Right lobe of liver (tissue), 6 donors: Measurements from ENCODE around the gene DELE1. TPM values are rescaled to one million over a fixed set of nuclear protein-coding genes. Genes with fewer than 3 reads are reported as not detected.

Source experiments
- ATAC-seq, 4 donors: fragments of 200-7000 bp; cut with Tn5 transposase; one replicate each; pipeline ENCODE4 v1.9.1; 2020; ENCODE audit warnings: mild to moderate bottlenecking in 4 of 4, moderate library complexity in 4 of 4
- DNase-seq, 3 donors: peaks; one replicate each; pipeline ENCODE4 v3.0.0-alpha.2; 2020
- H3K27ac ChIP-seq, 3 donors: fragments of 200-600 bp; one replicate each; pipeline ENCODE4 v1.8.0; 2022
- H3K27me3 ChIP-seq, 2 donors: fragments of 200-600 bp; one replicate each; pipeline ENCODE4 v1.8.0; 2022
- H3K36me3 ChIP-seq, 4 donors: fragments of 200-600 bp; sonication (generic) in 1 of 4; one replicate each; pipeline versions ENCODE4 v1.5.1 to v1.8.0; 2017 to 2022; ENCODE audit warnings: control low read depth in 1 of 4
- H3K4me1 ChIP-seq, 4 donors: fragments of 200-600 bp; sonication (generic) in 1 of 4; one replicate each; pipeline versions ENCODE4 v1.5.1 to v1.8.0; 2017 to 2022; ENCODE audit warnings: control low read depth in 1 of 4
- H3K4me3 ChIP-seq, 3 donors: fragments of 200-600 bp; one replicate each; pipeline ENCODE4 v1.8.0; 2022
- H3K9me3 ChIP-seq, 4 donors: fragments of 200-600 bp; sonication (generic) in 1 of 4; one replicate each; pipeline versions ENCODE4 v1.5.1 to v1.8.0; 2017 to 2022; ENCODE audit warnings: control low read depth in 1 of 4
- POLR2A ChIP-seq: fragments of 450-650 bp; IDR thresholded peaks from one replicate; pipeline ENCODE4 v1.6.1; 2017; ENCODE audit warnings: antibody characterized with exemption, mild to moderate bottlenecking
- WGBS: methylation state at CpG from one replicate; pipeline ENCODE4 v1.1.6; 2018; ENCODE audit warnings: low coverage, low lambda C conversion rate; ENCODE audit not compliant: insufficient coverage; ENCODE audit errors: missing lambda C conversion rate; 5-methylcytosine and 5-hydroxymethylcytosine counted together
- intact Hi-C, 2 donors: fragments of 100-400 bp; cut with DNase I; formaldehyde crosslinking; loops; one replicate each; pipeline versions ENCODE4 v1.11.2 to v1.14.1; 2022
- long read RNA-seq: library from polyadenylated mRNA; unstranded; transcript quantifications from one replicate; pipeline ENCODE4 v2.0.0, GENCODE V29; 2019
- total RNA-seq, 6 experiments: library from RNA; depleted of rRNA in 2 of 6; stranded (reverse); fragments of >200 nt in 2 of 6; fragmentation: NEBNext Ultra II Directional in 3 of 6; extraction: Animal tissue kit (Norgen Biotek cat#: 25700) in 3 of 6; gene quantifications; one replicate each; pipeline versions ENCODE4 v1.1.0 to v1.2.4, GENCODE V29; 2016 to 2023
- TF ChIP-seq, protein P1 (sequence below), 4 donors: fragments of 200-600 bp in 3 of 4; fragments of 450-650 bp in 1 of 4; IDR thresholded peaks; one replicate each; pipeline versions ENCODE4 v1.5.1 to v1.8.0; 2016 to 2022; ENCODE audit warnings: antibody characterized with exemption in 4 of 4, mild to moderate bottlenecking in 2 of 4
- donor health status: DM: no; HTN: yes; CAD: no.
- donor health status: DM: no; HTN: no; CAD: no.
- donor health status: DM: no; HTN: no; CAD: no.
- donor health status: DM: no; HTN: yes; CAD: no.
- donor health status: DM: no; HTN: yes; CAD: no.

Gene DELE1, protein sequence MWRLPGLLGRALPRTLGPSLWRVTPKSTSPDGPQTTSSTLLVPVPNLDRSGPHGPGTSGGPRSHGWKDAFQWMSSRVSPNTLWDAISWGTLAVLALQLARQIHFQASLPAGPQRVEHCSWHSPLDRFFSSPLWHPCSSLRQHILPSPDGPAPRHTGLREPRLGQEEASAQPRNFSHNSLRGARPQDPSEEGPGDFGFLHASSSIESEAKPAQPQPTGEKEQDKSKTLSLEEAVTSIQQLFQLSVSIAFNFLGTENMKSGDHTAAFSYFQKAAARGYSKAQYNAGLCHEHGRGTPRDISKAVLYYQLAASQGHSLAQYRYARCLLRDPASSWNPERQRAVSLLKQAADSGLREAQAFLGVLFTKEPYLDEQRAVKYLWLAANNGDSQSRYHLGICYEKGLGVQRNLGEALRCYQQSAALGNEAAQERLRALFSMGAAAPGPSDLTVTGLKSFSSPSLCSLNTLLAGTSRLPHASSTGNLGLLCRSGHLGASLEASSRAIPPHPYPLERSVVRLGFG
- 10 to 100 TPM; 39.4 to 57.9 (median 43.8) TPM for total RNA-seq
- long read RNA-seq, full-length matches to known transcripts, result 2 of 11 reads
- long read RNA-seq, partial matches to known transcripts, result 4 of 11 reads
- long read RNA-seq, other reads (novel, unspliced or antisense), result 5 of 11 reads

DNA sequence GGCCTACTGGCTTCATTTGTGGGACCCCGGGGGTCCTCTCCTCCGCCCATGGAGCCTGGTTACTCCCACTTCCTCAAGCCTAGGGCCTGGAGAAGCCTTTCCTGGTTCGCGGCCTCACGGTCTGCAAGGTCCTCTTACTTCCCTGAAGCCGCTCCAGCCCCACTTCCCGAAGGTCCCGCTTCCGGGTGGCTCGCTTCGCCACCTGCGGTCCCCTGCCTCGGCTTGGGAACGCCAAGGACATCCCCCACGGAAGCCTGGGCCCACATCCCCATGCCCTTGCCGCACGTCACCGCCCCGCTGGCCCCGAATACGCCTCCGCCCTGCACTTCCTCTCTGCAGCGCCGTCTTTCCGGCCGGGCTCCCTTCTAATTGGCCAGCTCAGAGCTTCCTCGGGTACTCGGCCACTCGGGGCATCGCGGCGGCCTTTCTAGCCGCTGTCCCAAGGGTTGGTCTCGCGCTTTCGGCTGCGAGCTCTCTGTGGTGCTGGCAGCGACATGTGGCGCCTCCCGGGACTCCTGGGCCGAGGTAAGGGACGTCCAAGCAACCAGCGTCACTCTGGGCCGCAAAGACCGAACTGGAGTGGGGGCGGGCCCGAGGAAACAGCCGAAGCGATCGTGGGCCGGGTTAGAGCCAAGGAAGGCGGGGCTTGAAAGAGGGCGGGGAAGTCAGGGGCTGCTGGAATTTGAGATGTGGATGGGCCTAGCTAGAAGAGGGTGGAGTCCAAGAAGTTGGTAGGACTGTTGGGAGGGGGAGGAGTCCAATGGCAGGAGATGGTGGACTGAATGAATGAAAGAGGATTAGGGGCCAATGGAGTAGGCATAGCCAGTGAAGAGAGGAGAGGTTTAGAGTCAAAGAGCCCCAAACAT lies at the start of gene DELE1:
DELE1 (plus strand) TSS at position 424 of the 866 bp plus-strand sequence; CDS start at position 495, 71 bp downstream.
- H3K4me1 ChIP-seq, result peaks cover 0 to 31% (median 14%) of the 10 kb centered on the region in 4 donors
- DNase-seq (peak; percentile 96), ATAC-seq (peak; percentile 91 to 97 (median 94))
- peaks cover 2 to 34% (median 11%) of the 10 kb centered on the region in 4 donors for H3K36me3 ChIP-seq
- no peaks in the 10 kb centered on the region for H3K27me3 ChIP-seq
- H3K27ac ChIP-seq, result peak within 1 kb of the TSS; percentile 90 to 97 (median 92)
- H3K4me3 ChIP-seq, result peak within 1 kb of the TSS; percentile 63 to 93 (median 83)
- under 1% methylated on average over 37 of the region's 53 CpGs for WGBS
- intact Hi-C loops, result no loop called here
- TF ChIP-seq, protein P1, sequence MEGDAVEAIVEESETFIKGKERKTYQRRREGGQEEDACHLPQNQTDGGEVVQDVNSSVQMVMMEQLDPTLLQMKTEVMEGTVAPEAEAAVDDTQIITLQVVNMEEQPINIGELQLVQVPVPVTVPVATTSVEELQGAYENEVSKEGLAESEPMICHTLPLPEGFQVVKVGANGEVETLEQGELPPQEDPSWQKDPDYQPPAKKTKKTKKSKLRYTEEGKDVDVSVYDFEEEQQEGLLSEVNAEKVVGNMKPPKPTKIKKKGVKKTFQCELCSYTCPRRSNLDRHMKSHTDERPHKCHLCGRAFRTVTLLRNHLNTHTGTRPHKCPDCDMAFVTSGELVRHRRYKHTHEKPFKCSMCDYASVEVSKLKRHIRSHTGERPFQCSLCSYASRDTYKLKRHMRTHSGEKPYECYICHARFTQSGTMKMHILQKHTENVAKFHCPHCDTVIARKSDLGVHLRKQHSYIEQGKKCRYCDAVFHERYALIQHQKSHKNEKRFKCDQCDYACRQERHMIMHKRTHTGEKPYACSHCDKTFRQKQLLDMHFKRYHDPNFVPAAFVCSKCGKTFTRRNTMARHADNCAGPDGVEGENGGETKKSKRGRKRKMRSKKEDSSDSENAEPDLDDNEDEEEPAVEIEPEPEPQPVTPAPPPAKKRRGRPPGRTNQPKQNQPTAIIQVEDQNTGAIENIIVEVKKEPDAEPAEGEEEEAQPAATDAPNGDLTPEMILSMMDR (IDR thresholded peaks at IDR 0.05), result no peak
- TF ChIP-seq POLR2A, result peak; percentile 89
- no peaks in the 10 kb centered on the region for H3K9me3 ChIP-seq

DNA sequence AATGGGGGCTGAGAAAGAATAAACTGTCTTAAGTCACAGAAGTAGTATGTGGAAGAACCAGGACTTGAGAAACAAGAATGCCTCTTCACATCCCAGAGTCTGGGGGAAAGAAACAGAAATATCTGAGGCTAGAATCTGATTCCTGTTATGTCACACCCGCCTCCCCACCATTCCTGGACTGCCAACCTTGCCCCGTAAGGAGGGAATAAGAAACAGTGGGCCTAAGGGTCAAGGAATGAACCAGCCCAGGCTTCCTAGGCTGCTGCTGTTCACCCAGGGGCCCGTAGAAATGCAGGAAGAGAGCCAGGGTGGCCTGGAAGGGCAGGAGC lies 49.8 kb upstream of the DELE1 start:
- H3K4me1 ChIP-seq, result peaks cover 0 to 29% (median 3%) of the 10 kb centered on the region in 4 donors

DNA sequence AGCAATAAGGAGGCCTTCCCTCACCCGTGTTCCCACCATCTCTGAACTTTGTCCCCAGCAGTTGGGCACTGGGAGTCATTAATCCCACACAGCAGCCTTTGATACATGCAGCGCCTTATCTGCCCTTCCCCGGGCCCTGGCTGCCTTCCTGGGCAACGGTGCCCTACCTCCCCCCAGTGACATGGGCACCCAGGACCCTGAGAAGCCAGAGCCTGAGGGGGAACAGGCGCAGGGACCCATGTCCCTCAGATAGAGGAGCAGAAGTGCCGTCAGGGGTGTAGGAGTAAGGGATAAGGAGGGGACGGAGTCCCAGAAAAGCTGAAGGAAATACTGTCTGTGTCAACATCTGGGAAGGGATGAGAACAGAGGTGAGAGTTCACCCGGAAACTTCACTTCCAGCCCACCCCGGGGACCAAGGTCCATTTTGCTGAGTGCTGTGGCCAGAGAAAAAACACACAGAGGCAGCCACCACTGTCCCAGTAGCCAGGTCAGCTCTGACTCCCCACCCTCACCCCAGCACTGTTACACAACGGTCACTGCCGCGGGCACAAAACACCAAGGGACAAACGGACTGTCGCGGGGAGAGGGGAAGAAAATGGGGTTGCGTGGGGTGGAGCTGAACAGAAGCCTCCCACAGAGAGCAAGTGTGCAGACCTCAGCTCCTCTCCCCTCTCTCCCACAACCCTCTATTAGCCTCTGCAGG lies 49.3 kb upstream of the DELE1 start:
- peaks cover 0 to 31% (median 3%) of the 10 kb centered on the region in 4 donors for H3K4me1 ChIP-seq
- H3K27me3 ChIP-seq, result no peaks in the 10 kb centered on the region
- no peaks in the 10 kb centered on the region for H3K36me3 ChIP-seq
- WGBS, result 12% methylated on average over 13 of the region's 16 CpGs
- intact Hi-C loops, result no loop called here
- peak overlapping the region; percentile 44 to 75 (median 70) for H3K27ac ChIP-seq
- ATAC-seq (peak; percentile 60 to 74 (median 67)), DNase-seq (peak; percentile 81 to 95 (median 93))
- TF ChIP-seq POLR2A, result peak; percentile 76
- TF ChIP-seq, protein P1 (IDR thresholded peaks at IDR 0.05), result no peak
- peak overlapping the region; percentile 70 to 84 (median 80) for H3K4me3 ChIP-seq
- H3K9me3 ChIP-seq, result no peaks in the 10 kb centered on the region

More for the DNA sequence above, 49.8 kb upstream of the DELE1 start:
- intact Hi-C loops, result no loop called here
- 30% methylated on average over 3 of the region's 3 CpGs for WGBS
- Histone ChIP-seq H3K27me3 (no peaks in the 10 kb centered on the region), H3K27ac (peak overlapping the region; percentile 44 to 75 (median 70)), H3K9me3 (no peaks in the 10 kb centered on the region), H3K36me3 (peaks cover 0 to under 1% (median 0%) of the 10 kb centered on the region in 4 donors), H3K4me3 (peak overlapping the region in 2 of 3 donors; percentile 29 to 84)
- TF ChIP-seq, protein P1 (IDR thresholded peaks at IDR 0.05), result no peak
- no peak for TF ChIP-seq POLR2A
- DNase-seq (no peak), ATAC-seq (no peak)
